ENCODE results near the gene MT2A. TPM values are rescaled to one million over a fixed set of nuclear protein-coding genes. Genes with fewer than 3 reads are reported as not detected.

The MT2A gene
- total RNA-seq, 4 donors from 2014 or later, result 27.2 to 216 (median 119) TPM

GRCh38 chr16:56606476-56607108, 1.8 kb upstream of the MT2A start:
- Histone ChIP-seq H3K4me3 (peak overlapping the region in 1 of 2 donors; percentile 5), H3K27ac (peak overlapping the region; percentile 59 to 92 (median 88)), H3K9me3 (no peaks in the 10 kb centered on the region), H3K27me3 (no peaks in the 10 kb centered on the region), H3K36me3 (no peaks in the 10 kb centered on the region), H3K4me1 (peaks cover 0 to 60% (median 26%) of the 10 kb centered on the region in 3 donors)
- WGBS, 2 donors (ENCODE audit: low coverage in 1 of 2), result 22 to 45% methylated on average over 6 to 7 of the region's 8 CpGs
- TF ChIP-seq POLR2AphosphoS5 (IDR thresholded peaks at IDR 0.05) (peak; percentile 79), EP300 (IDR thresholded peaks at IDR 0.05) (no peak)
- peak; percentile 31 for ATAC-seq

- Histone ChIP-seq H3K9me3 (no peaks in the 10 kb centered on the region), H3K36me3 (no peaks in the 10 kb centered on the region), H3K27me3 (no peaks in the 10 kb centered on the region), H3K4me1 (peaks cover 0 to 63% (median 26%) of the 10 kb centered on the region in 3 donors), H3K27ac (peak overlapping the region; percentile 59 to 92 (median 88)), H3K4me3 (peak overlapping the region in 1 of 2 donors; percentile 5)
- TF ChIP-seq POLR2AphosphoS5 (IDR thresholded peaks at IDR 0.05) (peak; percentile 99), POLR2A (IDR thresholded peaks at IDR 0.05) (no peak), EP300 (IDR thresholded peaks at IDR 0.05) (peak; percentile 72), CTCF (IDR thresholded peaks at IDR 0.05) (no peak)
- WGBS, 2 donors (ENCODE audit: low coverage in 1 of 2), result 50 to 66% methylated on average over 5 to 8 of the region's 14 CpGs
- ATAC-seq, result peak; percentile 58
These were observed 1.2 kb upstream of the MT2A start for GRCh38 chr16:56607109-56607618.

- H3K27ac ChIP-seq, result peak overlapping the region; percentile 59 to 92 (median 88)
- peaks cover 0 to 63% (median 26%) of the 10 kb centered on the region in 3 donors for H3K4me1 ChIP-seq
- peak overlapping the region in 1 of 2 donors; percentile 61 for H3K4me3 ChIP-seq
- WGBS, 2 donors (ENCODE audit: low coverage in 1 of 2), result 33 to 100% methylated on average over 1 of the region's 2 CpGs
- H3K36me3 ChIP-seq, result no peaks in the 10 kb centered on the region
- H3K27me3 ChIP-seq, result no peaks in the 10 kb centered on the region
- no peak for ATAC-seq
- TF ChIP-seq POLR2AphosphoS5 (IDR thresholded peaks at IDR 0.05), result no peak
- no peak for TF ChIP-seq EP300 (IDR thresholded peaks at IDR 0.05)
- no peak for TF ChIP-seq CTCF (IDR thresholded peaks at IDR 0.05)
- no peak for TF ChIP-seq POLR2A (IDR thresholded peaks at IDR 0.05)
- no peaks in the 10 kb centered on the region for H3K9me3 ChIP-seq
These were observed 725 bp upstream of the MT2A start for GRCh38 chr16:56607675-56608042.

GRCh38 chr16:56608876-56609462, 585 bp downstream of the MT2A start:
- no peak for ATAC-seq
- Histone ChIP-seq H3K27me3 (no peaks in the 10 kb centered on the region), H3K27ac (peak overlapping the region; percentile 71 to 92 (median 88)), H3K4me3 (peak overlapping the region; percentile 61 to 83), H3K9me3 (no peaks in the 10 kb centered on the region), H3K36me3 (no peaks in the 10 kb centered on the region), H3K4me1 (peaks cover 0 to 63% (median 26%) of the 10 kb centered on the region in 3 donors)
- 0 to 3% methylated on average over 10 to 17 of the region's 21 CpGs for WGBS, 2 donors (ENCODE audit: low coverage in 1 of 2)
- TF ChIP-seq POLR2A (IDR thresholded peaks at IDR 0.05), result no peak
- TF ChIP-seq CTCF (IDR thresholded peaks at IDR 0.05), result no peak
- no peak for TF ChIP-seq EP300 (IDR thresholded peaks at IDR 0.05)
- TF ChIP-seq POLR2AphosphoS5 (IDR thresholded peaks at IDR 0.05), result no peak

- no peaks in the 10 kb centered on the region for H3K36me3 ChIP-seq
- no peak for ATAC-seq
- no peaks in the 10 kb centered on the region for H3K27me3 ChIP-seq
- peak overlapping the region; percentile 61 to 83 for H3K4me3 ChIP-seq
- WGBS, 2 donors (ENCODE audit: low coverage in 1 of 2), result 0 to 3% methylated on average over 6 of the region's 6 CpGs
- TF ChIP-seq EP300 (IDR thresholded peaks at IDR 0.05) (no peak), POLR2AphosphoS5 (IDR thresholded peaks at IDR 0.05) (peak; percentile 82), CTCF (IDR thresholded peaks at IDR 0.05) (peak in 2 of 4 experiments; percentile 23 to 30)
- H3K27ac ChIP-seq, result peak overlapping the region; percentile 71 to 92 (median 88)
- H3K9me3 ChIP-seq, result no peaks in the 10 kb centered on the region
- H3K4me1 ChIP-seq, result peaks cover 0 to 63% (median 26%) of the 10 kb centered on the region in 3 donors
These were observed 1.1 kb downstream of the MT2A start for GRCh38 chr16:56609463-56609921.
